ENCODE results near the gene SMIM22. TPM values are rescaled to one million over a fixed set of nuclear protein-coding genes. Genes with fewer than 3 reads are reported as not detected.

The SMIM22 gene
- total RNA-seq, 2 experiments from 2014 or later = not detected

- H3K27me3 Mint-ChIP-seq = no peaks in the 10 kb centered on the region
- ChIA-PET POLR2A (no interaction called here), CTCF (no interaction called here)
- peaks cover 85% of the 10 kb centered on the region for H3K36me3 Mint-ChIP-seq (ENCODE audit: low read depth)
- no peaks in the 10 kb centered on the region for H3K4me1 Mint-ChIP-seq (ENCODE audit: low read depth)
- H3K4me3 Mint-ChIP-seq = no peak overlapping the region
- intact Hi-C loops (cut with DNase I, micrococcal nuclease) = no loop called here
- no peaks in the 10 kb centered on the region for H3K9me3 ChIP-seq (ENCODE audit: control insufficient read depth in 1 of 2, insufficient read depth in 1 of 2, low read length in 2 of 2)
- H3K27ac ChIP-seq (ENCODE audit: low read depth in 1 of 2, low read length in 2 of 2) = no peak overlapping the region
- no peak for DNase-seq
- no peak for ATAC-seq (ENCODE audit: poor library complexity)
- H3K4me1 ChIP-seq (ENCODE audit: insufficient read depth, low read length) = no peaks in the 10 kb centered on the region
- no peak overlapping the region for H3K4me3 ChIP-seq (ENCODE audit: low read length)
- TF ChIP-seq, protein P1, sequence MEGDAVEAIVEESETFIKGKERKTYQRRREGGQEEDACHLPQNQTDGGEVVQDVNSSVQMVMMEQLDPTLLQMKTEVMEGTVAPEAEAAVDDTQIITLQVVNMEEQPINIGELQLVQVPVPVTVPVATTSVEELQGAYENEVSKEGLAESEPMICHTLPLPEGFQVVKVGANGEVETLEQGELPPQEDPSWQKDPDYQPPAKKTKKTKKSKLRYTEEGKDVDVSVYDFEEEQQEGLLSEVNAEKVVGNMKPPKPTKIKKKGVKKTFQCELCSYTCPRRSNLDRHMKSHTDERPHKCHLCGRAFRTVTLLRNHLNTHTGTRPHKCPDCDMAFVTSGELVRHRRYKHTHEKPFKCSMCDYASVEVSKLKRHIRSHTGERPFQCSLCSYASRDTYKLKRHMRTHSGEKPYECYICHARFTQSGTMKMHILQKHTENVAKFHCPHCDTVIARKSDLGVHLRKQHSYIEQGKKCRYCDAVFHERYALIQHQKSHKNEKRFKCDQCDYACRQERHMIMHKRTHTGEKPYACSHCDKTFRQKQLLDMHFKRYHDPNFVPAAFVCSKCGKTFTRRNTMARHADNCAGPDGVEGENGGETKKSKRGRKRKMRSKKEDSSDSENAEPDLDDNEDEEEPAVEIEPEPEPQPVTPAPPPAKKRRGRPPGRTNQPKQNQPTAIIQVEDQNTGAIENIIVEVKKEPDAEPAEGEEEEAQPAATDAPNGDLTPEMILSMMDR (IDR thresholded peaks at IDR 0.05) = no peak
- no peak overlapping the region for H3K27ac Mint-ChIP-seq
- H3K9me3 Mint-ChIP-seq = no peaks in the 10 kb centered on the region
- H3K27me3 ChIP-seq (ENCODE audit: control insufficient read depth in 1 of 2, insufficient read depth in 2 of 2, low read length in 2 of 2) = no peaks in the 10 kb centered on the region
- H3K36me3 ChIP-seq (ENCODE audit: insufficient read depth, low read length) = peaks cover 76% of the 10 kb centered on the region
Measured at GRCh38 chr16:4825196-4825595, 30.0 kb downstream of the SMIM22 start.

GRCh38 chr16:4826526-4826925 lies 31.4 kb downstream of the SMIM22 start:
- intact Hi-C loops (cut with DNase I, micrococcal nuclease) = no loop called here
- no peak overlapping the region for H3K27ac Mint-ChIP-seq
- Histone ChIP-seq H3K4me3 (ENCODE audit: low read length) (no peak overlapping the region), H3K27me3 (ENCODE audit: control insufficient read depth in 1 of 2, insufficient read depth in 2 of 2, low read length in 2 of 2) (no peaks in the 10 kb centered on the region), H3K9me3 (ENCODE audit: control insufficient read depth in 1 of 2, insufficient read depth in 1 of 2, low read length in 2 of 2) (no peaks in the 10 kb centered on the region), H3K27ac (ENCODE audit: low read depth in 1 of 2, low read length in 2 of 2) (no peak overlapping the region), H3K4me1 (ENCODE audit: insufficient read depth, low read length) (no peaks in the 10 kb centered on the region), H3K36me3 (ENCODE audit: insufficient read depth, low read length) (peaks cover 76% of the 10 kb centered on the region)
- H3K27me3 Mint-ChIP-seq = no peaks in the 10 kb centered on the region
- no peak overlapping the region for H3K4me3 Mint-ChIP-seq
- POLR2A ChIA-PET = no interaction called here
- peaks cover 86% of the 10 kb centered on the region for H3K36me3 Mint-ChIP-seq (ENCODE audit: low read depth)
- CTCF ChIA-PET = no interaction called here
- ATAC-seq (ENCODE audit: poor library complexity) = no peak
- peaks cover 5% of the 10 kb centered on the region for H3K4me1 Mint-ChIP-seq (ENCODE audit: low read depth)
- H3K9me3 Mint-ChIP-seq = no peaks in the 10 kb centered on the region
- TF ChIP-seq, protein P1 (IDR thresholded peaks at IDR 0.05) = no peak
- no peak for DNase-seq

GRCh38 chr16:4826980-4827379 lies 31.8 kb downstream of the SMIM22 start:
- ChIA-PET POLR2A (no interaction called here), CTCF (no interaction called here)
- no peaks in the 10 kb centered on the region for H3K27me3 ChIP-seq (ENCODE audit: control insufficient read depth in 1 of 2, insufficient read depth in 2 of 2, low read length in 2 of 2)
- Mint-ChIP-seq H3K9me3 (no peaks in the 10 kb centered on the region), H3K4me3 (no peak overlapping the region), H3K27ac (no peak overlapping the region), H3K4me1 (ENCODE audit: low read depth) (peaks cover 5% of the 10 kb centered on the region), H3K27me3 (no peaks in the 10 kb centered on the region), H3K36me3 (ENCODE audit: low read depth) (peaks cover 86% of the 10 kb centered on the region)
- TF ChIP-seq, protein P1 (IDR thresholded peaks at IDR 0.05) = no peak
- peaks cover 77% of the 10 kb centered on the region for H3K36me3 ChIP-seq (ENCODE audit: insufficient read depth, low read length)
- no peak for ATAC-seq (ENCODE audit: poor library complexity)
- no peak for DNase-seq
- H3K4me1 ChIP-seq (ENCODE audit: insufficient read depth, low read length) = no peaks in the 10 kb centered on the region
- no peaks in the 10 kb centered on the region for H3K9me3 ChIP-seq (ENCODE audit: control insufficient read depth in 1 of 2, insufficient read depth in 1 of 2, low read length in 2 of 2)
- no peak overlapping the region for H3K4me3 ChIP-seq (ENCODE audit: low read length)
- intact Hi-C loops (cut with DNase I, micrococcal nuclease) = no loop called here
- no peak overlapping the region for H3K27ac ChIP-seq (ENCODE audit: low read depth in 1 of 2, low read length in 2 of 2)

Measured in CD4-positive, alpha-beta T cell (primary cell).